BE2C (cell line): ENCODE results near the gene FAF1.

Experiments used
- DNase-seq: peaks from one replicate; pipeline ENCODE4 v3.0.0-alpha.2; 2020
- H3K27me3 ChIP-seq: fragments of 250-450 bp; sonication (Bioruptor Pico); 2 replicates; pipeline ENCODE4 v1.5.1; 2020; ENCODE audit warnings: mild to moderate bottlenecking
- H3K36me3 ChIP-seq: fragments of 250-450 bp; sonication (Bioruptor Pico); 2 replicates; pipeline ENCODE4 v1.5.1; 2020; ENCODE audit warnings: mild to moderate bottlenecking
- H3K4me1 ChIP-seq: fragments of 250-450 bp; sonication (Bioruptor Pico); 2 replicates; pipeline ENCODE4 v1.5.1; 2020
- H3K4me3 ChIP-seq: 2 replicates; pipeline ENCODE4 v1.5.1; 2011; ENCODE audit warnings: low read depth, low read length
- H3K9me3 ChIP-seq: fragments of 250-450 bp; sonication (Bioruptor Pico); 2 replicates; pipeline ENCODE4 v1.5.1; 2020
- CTCF ChIP-seq: IDR thresholded peaks from 2 replicates; pipeline ENCODE4 v1.5.1; 2012; ENCODE audit warnings: mild to moderate bottlenecking, low read depth, low read length

The FAF1 gene

GRCh38 chr1:50522691-50523342, 437.2 kb downstream of the FAF1 start:
- Histone ChIP-seq H3K9me3 (no peaks in the 10 kb centered on the region), H3K4me1 (no peaks in the 10 kb centered on the region), H3K27me3 (no peaks in the 10 kb centered on the region), H3K4me3 (no peak overlapping the region), H3K36me3 (no peaks in the 10 kb centered on the region)
- no peak for DNase-seq
- TF ChIP-seq CTCF = no peak

- Histone ChIP-seq H3K9me3 (no peaks in the 10 kb centered on the region), H3K4me1 (no peaks in the 10 kb centered on the region), H3K4me3 (no peak overlapping the region), H3K36me3 (no peaks in the 10 kb centered on the region), H3K27me3 (no peaks in the 10 kb centered on the region)
- TF ChIP-seq CTCF = no peak
- no peak for DNase-seq
Observed at GRCh38 chr1:50521703-50522102, 438.4 kb downstream of the FAF1 start.

GRCh38 chr1:50517488-50517887, 442.6 kb downstream of the FAF1 start:
- no peak for TF ChIP-seq CTCF
- Histone ChIP-seq H3K36me3 (no peaks in the 10 kb centered on the region), H3K9me3 (no peaks in the 10 kb centered on the region), H3K4me3 (no peak overlapping the region), H3K27me3 (no peaks in the 10 kb centered on the region), H3K4me1 (no peaks in the 10 kb centered on the region)
- DNase-seq = no peak

GRCh38 chr1:50516056-50516455, 444.0 kb downstream of the FAF1 start:
- Histone ChIP-seq H3K36me3 (no peaks in the 10 kb centered on the region), H3K4me1 (no peaks in the 10 kb centered on the region), H3K4me3 (no peak overlapping the region), H3K9me3 (no peaks in the 10 kb centered on the region), H3K27me3 (no peaks in the 10 kb centered on the region)
- TF ChIP-seq CTCF = no peak
- DNase-seq = no peak

GRCh38 chr1:50508040-50508586, 452.0 kb downstream of the FAF1 start:
- no peak overlapping the region for H3K4me3 ChIP-seq
- TF ChIP-seq CTCF = no peak
- H3K9me3 ChIP-seq = no peaks in the 10 kb centered on the region
- no peak for DNase-seq
- no peaks in the 10 kb centered on the region for H3K27me3 ChIP-seq
- no peaks in the 10 kb centered on the region for H3K36me3 ChIP-seq
- no peaks in the 10 kb centered on the region for H3K4me1 ChIP-seq

- Histone ChIP-seq H3K4me1 (no peaks in the 10 kb centered on the region), H3K9me3 (no peaks in the 10 kb centered on the region), H3K27me3 (no peaks in the 10 kb centered on the region), H3K36me3 (no peaks in the 10 kb centered on the region), H3K4me3 (no peak overlapping the region)
- TF ChIP-seq CTCF = no peak
- no peak for DNase-seq
Observed at GRCh38 chr1:50505427-50505826, 454.6 kb downstream of the FAF1 start.
